Lower leg skin (tissue), 4 donors: ENCODE data around the gene CCBE1. TPM values are rescaled to one million over a fixed set of nuclear protein-coding genes. Genes with fewer than 3 reads are reported as not detected.

Source experiments
- DNase-seq, 2 donors: peaks; one replicate each; pipeline ENCODE4 v3.0.0-alpha.2; 2019; ENCODE audit warnings: low spot score in 2 of 2
- H3K4me3 ChIP-seq: fragments of 200-600 bp; sonication (generic); 2 replicates; pipeline ENCODE4 v1.5.1; 2017; ENCODE audit warnings: mild to moderate bottlenecking, low read depth; ENCODE audit not compliant: poor library complexity, severe bottlenecking
- POLR2A ChIP-seq, 2 donors: fragments of 450-650 bp; IDR thresholded peaks; one replicate each; pipeline ENCODE4 v1.6.1; 2016 to 2017; ENCODE audit warnings: antibody characterized with exemption in 2 of 2, mild to moderate bottlenecking in 1 of 2, moderate library complexity in 1 of 2
- WGBS, 2 donors: methylation state at CpG; one replicate each; pipeline ENCODE4 v1.1.5; 2018; 5-methylcytosine and 5-hydroxymethylcytosine counted together
- intact Hi-C: fragments of 100-400 bp; cut with DNase I; formaldehyde crosslinking; loops from one replicate; pipeline ENCODE4 v1.15.0; 2023; ENCODE audit warnings: low total_unique reads
- total RNA-seq, 4 donors: library from RNA; depleted of rRNA; stranded (reverse); fragments of >200 nt; gene quantifications; one replicate each; pipeline ENCODE4 v1.1.0, GENCODE V29; 2016
- TF ChIP-seq, protein P1 (sequence below), 3 donors: fragments of 450-650 bp; IDR thresholded peaks; one replicate each; pipeline ENCODE4 v1.5.1; 2016; ENCODE audit warnings: antibody characterized with exemption in 3 of 3, mild to moderate bottlenecking in 3 of 3, moderate library complexity in 2 of 3

CCBE1 gene
- total RNA-seq, 4 donors from 2014 or later, result 3.0 to 15.5 (median 3.2) TPM

DNA sequence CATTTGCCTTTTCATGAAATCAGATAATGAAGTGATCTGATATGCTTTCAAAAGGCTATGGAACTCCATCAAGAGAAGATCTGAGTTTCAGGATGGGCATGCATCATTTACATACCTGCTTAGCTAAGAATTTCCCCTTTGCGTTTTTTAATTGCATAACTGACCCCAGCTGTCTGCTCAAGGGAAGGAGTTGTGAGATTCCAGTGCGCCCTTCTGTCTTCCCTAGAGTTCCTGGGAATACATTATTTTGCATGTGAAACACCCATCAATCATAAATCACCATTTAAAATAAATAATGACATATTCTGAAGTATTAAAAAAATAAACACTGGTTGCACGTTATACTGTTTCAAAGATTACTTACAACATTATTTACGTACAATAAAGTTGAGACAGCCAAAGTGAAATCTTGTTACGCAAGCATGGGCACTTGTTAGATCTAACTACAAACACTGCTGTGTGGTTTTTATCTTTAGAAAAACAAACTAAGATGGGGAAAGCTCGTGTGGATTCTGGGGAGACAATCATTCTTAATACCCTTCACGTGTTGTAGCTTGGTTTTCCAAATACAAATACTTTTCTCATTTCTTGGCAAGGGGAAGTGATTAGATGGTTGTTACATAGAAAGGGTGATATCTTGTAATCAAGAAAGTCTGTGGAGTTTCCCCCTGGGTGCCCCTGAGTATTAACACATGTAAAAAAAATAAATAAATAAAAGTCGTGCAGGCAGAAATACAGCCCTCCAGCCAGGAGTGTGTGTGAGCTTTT, 212.5 kb downstream of the CCBE1 start:
- DNase-seq, result no peak
- TF ChIP-seq, protein P1, sequence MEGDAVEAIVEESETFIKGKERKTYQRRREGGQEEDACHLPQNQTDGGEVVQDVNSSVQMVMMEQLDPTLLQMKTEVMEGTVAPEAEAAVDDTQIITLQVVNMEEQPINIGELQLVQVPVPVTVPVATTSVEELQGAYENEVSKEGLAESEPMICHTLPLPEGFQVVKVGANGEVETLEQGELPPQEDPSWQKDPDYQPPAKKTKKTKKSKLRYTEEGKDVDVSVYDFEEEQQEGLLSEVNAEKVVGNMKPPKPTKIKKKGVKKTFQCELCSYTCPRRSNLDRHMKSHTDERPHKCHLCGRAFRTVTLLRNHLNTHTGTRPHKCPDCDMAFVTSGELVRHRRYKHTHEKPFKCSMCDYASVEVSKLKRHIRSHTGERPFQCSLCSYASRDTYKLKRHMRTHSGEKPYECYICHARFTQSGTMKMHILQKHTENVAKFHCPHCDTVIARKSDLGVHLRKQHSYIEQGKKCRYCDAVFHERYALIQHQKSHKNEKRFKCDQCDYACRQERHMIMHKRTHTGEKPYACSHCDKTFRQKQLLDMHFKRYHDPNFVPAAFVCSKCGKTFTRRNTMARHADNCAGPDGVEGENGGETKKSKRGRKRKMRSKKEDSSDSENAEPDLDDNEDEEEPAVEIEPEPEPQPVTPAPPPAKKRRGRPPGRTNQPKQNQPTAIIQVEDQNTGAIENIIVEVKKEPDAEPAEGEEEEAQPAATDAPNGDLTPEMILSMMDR (IDR thresholded peaks at IDR 0.05), result no peak
- no peak for TF ChIP-seq POLR2A (IDR thresholded peaks at IDR 0.05)
- 27 to 30% methylated on average over 8 of the region's 8 CpGs for WGBS, 2 donors
- H3K4me3 ChIP-seq, result no peak overlapping the region
- intact Hi-C loops, result no loop called here

DNA sequence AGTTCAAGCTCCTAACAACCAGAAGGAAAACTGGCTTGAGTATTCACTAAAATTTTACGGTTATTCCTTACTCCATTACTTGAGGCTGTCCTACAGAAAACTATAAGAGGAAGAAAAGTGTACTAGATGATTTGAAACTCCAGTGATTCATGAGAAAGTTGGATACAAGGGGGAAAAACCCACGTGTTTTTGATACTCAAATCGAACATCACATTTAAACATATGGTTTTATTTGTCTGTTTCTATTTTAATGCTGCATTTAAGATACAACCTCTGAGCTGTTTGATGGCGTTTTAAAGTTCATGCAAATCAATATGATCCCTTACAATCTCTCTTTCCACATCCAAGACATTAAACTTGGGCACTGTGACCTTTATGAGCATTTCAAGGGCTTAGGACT, 213.1 kb downstream of the CCBE1 start:
- no peak overlapping the region for H3K4me3 ChIP-seq
- intact Hi-C loops, result no loop called here
- WGBS, 2 donors, result 51 to 55% methylated on average over 4 of the region's 4 CpGs
- no peak for TF ChIP-seq POLR2A (IDR thresholded peaks at IDR 0.05)
- TF ChIP-seq, protein P1 (IDR thresholded peaks at IDR 0.05), result no peak
- DNase-seq, result no peak

DNA sequence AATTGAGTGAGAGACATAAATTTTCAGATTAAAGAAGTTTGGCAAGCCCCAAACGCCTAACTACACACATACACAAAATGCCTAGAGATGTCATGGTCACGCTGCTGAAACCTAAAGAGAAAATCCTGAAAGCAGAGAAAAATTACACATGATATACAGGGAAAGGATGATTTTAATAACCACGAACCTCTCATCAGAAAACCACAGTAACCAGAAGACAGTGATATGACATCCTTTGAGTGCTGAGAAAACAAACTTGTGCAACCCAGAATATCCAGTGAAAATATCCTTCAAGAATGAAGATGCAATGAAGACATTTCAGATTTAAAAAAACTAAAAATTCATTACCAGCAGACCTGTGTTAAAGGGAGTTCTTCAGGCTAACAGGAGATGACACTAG, 215.8 kb downstream of the CCBE1 start:
- intact Hi-C loops, result no loop called here
- WGBS, 2 donors, result 75% methylated on average over 3 of the region's 3 CpGs

DNA sequence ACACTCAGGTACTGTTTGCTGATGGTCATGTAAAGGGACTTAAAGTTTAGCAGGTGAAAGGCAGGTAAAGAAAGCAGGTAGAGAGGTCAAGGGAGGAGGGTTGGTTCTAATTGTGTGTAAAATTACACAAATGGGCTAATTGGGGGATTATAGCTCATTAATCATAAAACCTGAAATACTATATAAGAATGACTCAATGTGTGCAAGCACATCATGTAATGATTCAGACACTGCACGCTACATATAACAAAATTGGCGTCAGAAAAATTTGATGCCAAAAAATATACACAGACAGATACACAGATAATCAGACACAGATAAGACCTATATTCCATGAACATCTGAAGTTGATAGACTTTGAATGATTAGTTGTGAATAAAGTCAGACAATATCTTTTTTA, 217.4 kb downstream of the CCBE1 start:
- TF ChIP-seq, protein P1 (IDR thresholded peaks at IDR 0.05), result no peak
- WGBS, 2 donors, result 73 to 81% methylated on average over 2 of the region's 2 CpGs
- intact Hi-C loops, result no loop called here
- no peak for DNase-seq
- no peak overlapping the region for H3K4me3 ChIP-seq

More for the DNA sequence above, 215.8 kb downstream of the CCBE1 start:
- TF ChIP-seq, protein P1 (IDR thresholded peaks at IDR 0.05), result no peak
- TF ChIP-seq POLR2A (IDR thresholded peaks at IDR 0.05), result no peak
- no peak overlapping the region for H3K4me3 ChIP-seq
- DNase-seq, result no peak

DNA sequence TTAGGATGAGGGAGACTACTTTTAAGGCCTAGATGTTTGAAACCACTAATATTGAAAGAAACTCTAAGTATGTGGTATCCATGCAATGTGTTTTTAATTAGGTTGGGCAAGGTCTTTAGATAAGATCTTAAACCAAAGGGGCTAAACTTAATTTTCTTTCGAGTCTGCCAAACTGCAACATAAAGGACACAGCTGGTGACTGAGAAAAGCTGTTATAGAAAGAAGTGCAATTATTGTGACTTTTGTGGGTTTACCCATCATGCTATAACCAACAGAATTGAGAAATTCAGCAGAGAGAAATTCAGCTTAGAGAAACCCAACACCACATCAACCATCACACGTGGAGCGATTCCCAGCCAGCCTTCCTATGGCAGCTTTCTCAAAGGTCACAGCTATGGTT, 218.6 kb downstream of the CCBE1 start:
- H3K4me3 ChIP-seq, result no peak overlapping the region
- 72 to 89% methylated on average over 3 of the region's 3 CpGs for WGBS, 2 donors
- TF ChIP-seq, protein P1 (IDR thresholded peaks at IDR 0.05), result no peak
- TF ChIP-seq POLR2A (IDR thresholded peaks at IDR 0.05), result no peak
- no peak for DNase-seq
- intact Hi-C loops, result no loop called here

DNA sequence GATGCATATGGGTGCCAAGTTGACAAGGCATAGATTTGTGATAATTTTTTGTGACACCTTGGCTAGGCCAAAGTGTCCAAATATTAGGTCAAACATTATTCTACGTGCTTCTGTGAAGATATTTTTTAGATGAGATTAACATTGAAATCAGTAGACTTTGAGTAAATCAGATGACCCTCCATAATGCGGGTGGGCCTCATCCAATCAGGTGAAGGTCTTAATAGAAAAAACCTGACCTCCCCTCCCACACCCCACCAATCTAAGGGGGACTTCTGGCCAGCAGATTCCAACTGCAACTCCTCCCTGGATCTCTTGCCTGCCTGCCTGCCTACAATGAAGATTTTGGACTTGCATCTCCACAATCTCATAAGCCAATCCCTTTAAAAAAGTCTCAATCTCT, 219.4 kb downstream of the CCBE1 start:
- no peak overlapping the region for H3K4me3 ChIP-seq
- intact Hi-C loops, result no loop called here
- no peak for TF ChIP-seq POLR2A (IDR thresholded peaks at IDR 0.05)
- TF ChIP-seq, protein P1 (IDR thresholded peaks at IDR 0.05), result no peak
- WGBS, 2 donors, result 85 to 87% methylated on average over 2 of the region's 2 CpGs
- DNase-seq, result no peak
